GM12878 (cell line): Measurements from ENCODE around the gene AMN1. TPM values are rescaled to one million over a fixed set of nuclear protein-coding genes. Genes with fewer than 3 reads are reported as not detected.
"Not testable (repeated sequence)": the region's sequence is repeated elsewhere in the genome, so short reads cannot be mapped to it uniquely, and the experiment has no call there.

Experiments
- ATAC-seq: fragments of 200-7000 bp; cut with Tn5 transposase; 3 replicates; pipeline ENCODE4 v1.9.1; 2020; ENCODE audit warnings: mild to moderate bottlenecking, moderate library complexity
- BruUV-seq: library from RNA; stranded (reverse); fragments of 400-500 nt; replicated peaks from 2 replicates; lab custom pipeline; 2021; lab: Mats Ljungman, UMichigan
- CTCF ChIA-PET: fragments of 300-600 bp; sonication (Branson Sonifier 250); formaldehyde crosslinking; extraction: SDS; loops from one replicate; lab custom pipeline; 2021; ENCODE audit warnings: inconsistent platforms; lab: Yijun Ruan, JAX
- POLR2A ChIA-PET: fragments of 350-600 bp; formaldehyde crosslinking; extraction: SDS; loops from one replicate; lab custom pipeline; 2021; ENCODE audit warnings: inconsistent platforms; lab: Charles Lee
- RAD21 ChIA-PET: fragments of 300-600 bp; sonication (Branson Sonifier 250); formaldehyde crosslinking; loops from one replicate; lab custom pipeline; 2023; ENCODE audit warnings: antibody characterized with exemption; ENCODE audit not compliant: unreplicated experiment; lab: Charles Lee
- SMC1A ChIA-PET: fragments of 300-600 bp; sonication (Branson Sonifier 250); formaldehyde crosslinking; loops from one replicate; lab custom pipeline; 2023; ENCODE audit not compliant: unreplicated experiment, uncharacterized antibody; lab: Charles Lee
- DNase-seq: peaks from one replicate; pipeline ENCODE4 v3.0.0-alpha.2; 2011; ENCODE audit warnings: low read depth, low spot score
- FAIRE-seq: peaks from 3 replicates; lab custom pipeline; 2011; peaks lifted over from hg19 to GRCh38; lab: Jason Lieb, UNC
- H2AFZ ChIP-seq: 2 replicates; pipeline ENCODE4 v1.6.0; 2011; ENCODE audit warnings: low read depth, low read length, control low read depth; ENCODE audit not compliant: control insufficient read depth
- H3K27ac ChIP-seq: 2 replicates; pipeline ENCODE4 v1.5.1; 2011; ENCODE audit warnings: control low read depth; ENCODE audit not compliant: control insufficient read depth, insufficient read depth
- H3K27me3 ChIP-seq, 2 experiments: replicated peaks in 1 of 2; 2 replicates each; pipeline versions ENCODE4 v1.6.0 to v1.6.1; 2011; ENCODE audit warnings: low read length in 1 of 2; ENCODE audit not compliant: control insufficient read depth in 2 of 2, insufficient read depth in 2 of 2
- H3K36me3 ChIP-seq, 2 experiments: 2 replicates each; pipeline ENCODE4 v1.5.1; 2011; ENCODE audit warnings: low read length in 1 of 2; ENCODE audit not compliant: control insufficient read depth in 2 of 2, insufficient read depth in 2 of 2
- H3K4me1 ChIP-seq: 2 replicates; pipeline ENCODE4 v1.6.1; 2011; ENCODE audit warnings: mild to moderate bottlenecking, low read length, moderate library complexity, mixed read lengths; ENCODE audit not compliant: control insufficient read depth, insufficient read depth
- H3K4me2 ChIP-seq: 2 replicates; pipeline ENCODE4 v1.6.0; 2011; ENCODE audit warnings: control low read depth; ENCODE audit not compliant: control insufficient read depth, insufficient read depth
- H3K4me3 ChIP-seq: fragments of 200-600 bp; sonication (generic); 2 replicates; pipeline ENCODE4 v1.5.1; 2016
- H3K79me2 ChIP-seq: 2 replicates; pipeline ENCODE4 v1.6.0; 2011; ENCODE audit warnings: low read length; ENCODE audit not compliant: control insufficient read depth, insufficient read depth
- H3K9ac ChIP-seq: 2 replicates; pipeline ENCODE4 v1.8.0; 2011; ENCODE audit warnings: low read length, control low read depth, mixed read lengths; ENCODE audit not compliant: control insufficient read depth, insufficient read depth
- H3K9me3 ChIP-seq: replicated peaks from 3 replicates; pipeline ENCODE4 v1.5.1; 2011; ENCODE audit warnings: mild to moderate bottlenecking, low read length; ENCODE audit not compliant: control insufficient read depth, insufficient read depth
- H4K20me1 ChIP-seq: 2 replicates; pipeline ENCODE4 v1.6.0; 2011; ENCODE audit not compliant: control insufficient read depth, insufficient read depth
- IRF3 ChIP-seq: fragments of 450-650 bp; IDR thresholded peaks from 2 replicates; pipeline ENCODE4 v1.6.1; 2014; ENCODE audit warnings: mild to moderate bottlenecking
- POLR2AphosphoS5 ChIP-seq: IDR thresholded peaks from 2 replicates; pipeline ENCODE4 v1.6.1; 2011; ENCODE audit warnings: mild to moderate bottlenecking, low read length, inconsistent platforms
- ZBTB33 ChIP-seq: fragments of 450-650 bp; IDR thresholded peaks from 2 replicates; pipeline ENCODE4 v1.6.1; 2017; ENCODE audit warnings: mild to moderate bottlenecking
- WGBS: methylation state at CpG from one replicate; pipeline ENCODE4 v1.1.6; 2016; ENCODE audit warnings: low lambda C conversion rate; ENCODE audit not compliant: insufficient replicate concordance, insufficient coverage; ENCODE audit errors: missing lambda C conversion rate; 5-methylcytosine and 5-hydroxymethylcytosine counted together
- in situ Hi-C: fragments of 300-500 bp; cut with MboI; formaldehyde crosslinking; loops from 9 replicates; pipeline ENCODE4 v1.14.3; 2018; ENCODE audit warnings: mixed read lengths
- intact Hi-C: fragments of 100-400 bp; cut with micrococcal nuclease; formaldehyde crosslinking; loops from one replicate; pipeline ENCODE4 v1.14.2; 2022; ENCODE audit not compliant: unreplicated experiment
- polyA plus RNA-seq, 11 experiments: library from polyadenylated mRNA; depleted of rRNA in 4 of 11; unstranded in 6 of 11; stranded (reverse) in 5 of 11; fragments of >200 nt; fragmentation: Nextera tagmentation in 4 of 11; fragmentation: Illumina TruSeq in 1 of 11; extraction: Ambion mirVana in 4 of 11; extraction: Trizol in 1 of 11; gene quantifications; 1 replicate in 1 of 11; 2 replicates in 10 of 11; pipeline versions ENCODE4 v1.2.1 to v1.2.3, GENCODE V29; 2011 to 2016; ENCODE audit warnings: inconsistent platforms in 2 of 11, missing spikeins in 2 of 11, low read depth in 1 of 11
- total RNA-seq, 4 experiments: library from RNA; depleted of rRNA in 3 of 4; stranded (reverse); fragments of >200 nt in 3 of 4; fragmentation: Illumina TruSeq in 1 of 4; extraction: Trizol in 1 of 4; gene quantifications; 2 replicates each; pipeline versions ENCODE4 v1.2.1 to v1.2.3, GENCODE V29; 2013 to 2021

Gene AMN1
- total and polyA plus RNA-seq, 10 of the 15 experiments (the other 5 are each of a cell fraction or from before 2014, with no cell fraction given) = 5.4 to 19.3 (median 9.3) TPM

GRCh38 chr12:31710021-31710818, 18.6 kb downstream of the AMN1 start:
- SMC1A ChIA-PET = interaction anchor here (0.7 to 1.6 kb wide), 4 partner anchors 12 to 23 kb away, joined by 3 to 4 read pairs (median 4); no protein-coding TSS in a partner anchor
- WGBS = 99% methylated on average over 3 of the region's 3 CpGs
- Histone ChIP-seq H3K4me3 (no peak overlapping the region), H4K20me1 (no peaks in the 10 kb centered on the region), H2AFZ (no peak overlapping the region), H3K27me3 (no peaks in the 10 kb centered on the region), H3K27ac (no peak overlapping the region), H3K4me1 (peaks cover 6% of the 10 kb centered on the region), H3K9me3 (peaks cover 2% of the 10 kb centered on the region; the same call in 2 of the 3 replicates), H3K4me2 (no peak overlapping the region), H3K36me3 (no peaks in the 10 kb centered on the region), H3K79me2 (no peaks in the 10 kb centered on the region), H3K9ac (no peak overlapping the region)
- no peak for FAIRE-seq
- RAD21 ChIA-PET = no interaction called here
- ATAC-seq = no peak
- intact Hi-C loops (no loop called here), in situ Hi-C loops (no loop called here)
- CTCF ChIA-PET = interaction anchor here (0.7 to 0.8 kb wide), 2 partner anchors 17 to 165 kb away, joined by 3 read pairs; no protein-coding TSS in a partner anchor
- TF ChIP-seq POLR2AphosphoS5 (no peak), IRF3 (no peak)
- no peak for DNase-seq
- no TSS peak for BruUV-seq
- POLR2A ChIA-PET = interaction anchor here (0.6 kb wide), 1 partner anchor 40 kb away, joined by 3 read pairs; no protein-coding TSS in a partner anchor

GRCh38 chr12:31708118-31708517, 20.7 kb downstream of the AMN1 start:
- ATAC-seq, H3K4me3 ChIP-seq, H4K20me1 ChIP-seq, RAD21 ChIA-PET, BruUV-seq, H3K4me1 ChIP-seq, H3K36me3 ChIP-seq, SMC1A ChIA-PET, H3K9ac ChIP-seq, H2AFZ ChIP-seq, in situ Hi-C loops, CTCF ChIA-PET, intact Hi-C loops, POLR2A ChIA-PET, H3K27me3 ChIP-seq, H3K4me2 ChIP-seq, FAIRE-seq, H3K27ac ChIP-seq, H3K79me2 ChIP-seq, DNase-seq, H3K9me3 ChIP-seq: not testable (repeated sequence)
- 0 out of 2 replicates have a peak, but pooled peaks have one; percentile 25 for TF ChIP-seq ZBTB33
- 96% methylated on average over 7 of the region's 7 CpGs for WGBS
